ENCODE measurements around the gene TPCN2. TPM values are rescaled to one million over a fixed set of nuclear protein-coding genes. Genes with fewer than 3 reads are reported as not detected.
"Not testable (repeated sequence)": the region's sequence is repeated elsewhere in the genome, so short reads cannot be mapped to it uniquely, and the experiment has no call there.

The TPCN2 gene
- total and polyA plus RNA-seq, 9 of the 15 experiments (the other 6 are each of a cell fraction or from before 2014, with no cell fraction given) = 0.66 to 10.2 (median 4.6) TPM

GRCh38 chr11:69048694-69049489 lies at the start of gene TPCN2 (continued):
- TF ChIP-seq, protein P1, sequence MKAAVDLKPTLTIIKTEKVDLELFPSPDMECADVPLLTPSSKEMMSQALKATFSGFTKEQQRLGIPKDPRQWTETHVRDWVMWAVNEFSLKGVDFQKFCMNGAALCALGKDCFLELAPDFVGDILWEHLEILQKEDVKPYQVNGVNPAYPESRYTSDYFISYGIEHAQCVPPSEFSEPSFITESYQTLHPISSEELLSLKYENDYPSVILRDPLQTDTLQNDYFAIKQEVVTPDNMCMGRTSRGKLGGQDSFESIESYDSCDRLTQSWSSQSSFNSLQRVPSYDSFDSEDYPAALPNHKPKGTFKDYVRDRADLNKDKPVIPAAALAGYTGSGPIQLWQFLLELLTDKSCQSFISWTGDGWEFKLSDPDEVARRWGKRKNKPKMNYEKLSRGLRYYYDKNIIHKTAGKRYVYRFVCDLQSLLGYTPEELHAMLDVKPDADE (conservative IDR thresholded peaks at IDR 0.05; ENCODE audit: control insufficient read depth, low read depth, low read length) = no peak

GRCh38 chr11:68999093-68999747 lies 49.5 kb upstream of the TPCN2 start:
- intact Hi-C loops (cut with micrococcal nuclease) (no loop called here), in situ Hi-C loops (cut with MboI) (no loop called here)
- Histone ChIP-seq H3K4me1 (replicated peaks in 1 of 2; ENCODE audit: control insufficient read depth in 2 of 2, insufficient read depth in 2 of 2, low read length in 2 of 2) (peaks cover 0 to 9% of the 10 kb centered on the region in 2 experiments; a peak in 3 of 5 replicates), H3K4me2 (ENCODE audit: insufficient read depth, low read length) (no peak overlapping the region), H3K36me3 (ENCODE audit: control insufficient read depth, insufficient read depth, low read length) (no peaks in the 10 kb centered on the region), H2AFZ (ENCODE audit: low read depth, low read length) (no peak overlapping the region), H3K4me3 (no peak overlapping the region), H3K9me3 (replicated peaks; ENCODE audit: control insufficient read depth, insufficient read depth, low read depth, low read length) (no peaks in the 10 kb centered on the region), H3K9ac (ENCODE audit: insufficient read depth in 1 of 2, low read depth in 2 of 2, low read length in 2 of 2) (no peak overlapping the region), H3K27ac (ENCODE audit: extremely low read depth, low read depth, low read length) (no peak overlapping the region), H3K27me3 (ENCODE audit: control insufficient read depth in 2 of 2, insufficient read depth in 2 of 2, low read length in 2 of 2) (peaks cover 62 to 92% of the 10 kb centered on the region in 2 experiments), H4K20me1 (replicated peaks; ENCODE audit: control insufficient read depth, insufficient read depth, low read length) (peaks cover 7% of the 10 kb centered on the region), H3K9me1 (ENCODE audit: control insufficient read depth, insufficient read depth, low read length) (no peaks in the 10 kb centered on the region), H3K79me2 (ENCODE audit: control insufficient read depth, insufficient read depth, low read length) (no peaks in the 10 kb centered on the region)
- no peak for ATAC-seq
- FAIRE-seq = no peak
- no TSS peak for BruUV-seq (replicated peaks)
- TF ChIP-seq POLR2A (conservative IDR thresholded peaks at IDR 0.05) = no peak
- no peak for DNase-seq (ENCODE audit: extremely low read depth in 1 of 4, low spot score in 3 of 4)
- 11% methylated on average over 8 of the region's 8 CpGs for WGBS (ENCODE audit: insufficient coverage, low coverage, missing lambda C conversion rate)
- CTCF ChIA-PET (ENCODE audit: low intra/inter-chr PET ratio) = no interaction called here
- POLR2A ChIA-PET = interaction anchor here (0.5 kb wide), 1 partner anchor 808 kb away, joined by 3 read pairs; no protein-coding TSS in a partner anchor

DNA sequence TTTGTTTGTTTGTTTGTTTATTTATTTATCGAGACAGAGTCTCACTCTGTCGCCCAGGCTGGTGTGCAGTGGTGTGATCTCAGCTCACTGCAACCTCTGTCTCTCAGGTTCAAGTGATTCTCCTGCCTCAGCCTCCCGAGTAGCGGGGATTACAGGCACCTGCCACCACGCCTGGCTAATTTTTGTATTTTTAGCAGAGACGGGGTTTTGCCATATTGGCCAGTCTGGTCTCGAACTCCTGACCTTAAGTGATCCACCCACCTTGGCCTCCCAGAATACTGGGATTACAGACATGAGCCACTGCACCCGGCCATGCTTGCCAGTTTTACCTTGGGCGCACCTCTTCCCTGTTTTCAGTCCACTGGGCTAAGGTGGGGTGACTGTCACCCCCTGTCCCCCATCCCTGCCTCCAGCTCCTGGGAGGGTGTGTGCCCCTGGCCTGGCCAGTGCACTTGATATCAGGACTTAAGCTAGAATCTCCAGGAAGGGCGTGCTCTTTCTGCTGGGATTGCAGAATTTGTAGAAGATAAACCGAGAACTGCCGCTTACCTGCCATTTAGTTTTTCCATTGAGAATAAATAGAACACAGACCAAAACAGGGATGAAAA lies 48.9 kb upstream of the TPCN2 start:
- CTCF ChIA-PET (ENCODE audit: low intra/inter-chr PET ratio); H3K36me3 ChIP-seq (ENCODE audit: control insufficient read depth, insufficient read depth, low read length); H3K4me2 ChIP-seq (ENCODE audit: insufficient read depth, low read length); intact Hi-C loops (cut with micrococcal nuclease); H2AFZ ChIP-seq (ENCODE audit: low read depth, low read length); FAIRE-seq; H3K27ac ChIP-seq (ENCODE audit: extremely low read depth, low read depth, low read length); H3K9ac ChIP-seq (ENCODE audit: insufficient read depth in 1 of 2, low read depth in 2 of 2, low read length in 2 of 2); POLR2A ChIA-PET; BruUV-seq (replicated peaks); H3K9me3 ChIP-seq (replicated peaks; ENCODE audit: control insufficient read depth, insufficient read depth, low read depth, low read length); H3K4me1 ChIP-seq (replicated peaks in 1 of 2; ENCODE audit: control insufficient read depth in 2 of 2, insufficient read depth in 2 of 2, low read length in 2 of 2); H4K20me1 ChIP-seq (replicated peaks; ENCODE audit: control insufficient read depth, insufficient read depth, low read length); DNase-seq (ENCODE audit: extremely low read depth in 1 of 4, low spot score in 3 of 4); H3K79me2 ChIP-seq (ENCODE audit: control insufficient read depth, insufficient read depth, low read length); ATAC-seq; H3K9me1 ChIP-seq (ENCODE audit: control insufficient read depth, insufficient read depth, low read length); H3K4me3 ChIP-seq; in situ Hi-C loops (cut with MboI): not testable (repeated sequence)
- WGBS (ENCODE audit: insufficient coverage, low coverage, missing lambda C conversion rate) = 9% methylated on average over 12 of the region's 12 CpGs
- peaks cover 62 to 92% of the 10 kb centered on the region in 2 experiments for H3K27me3 ChIP-seq (ENCODE audit: control insufficient read depth in 2 of 2, insufficient read depth in 2 of 2, low read length in 2 of 2)

Measured in K562 (cell line).